ENCODE measurements around the gene QSOX2. TPM values are rescaled to one million over a fixed set of nuclear protein-coding genes. Genes with fewer than 3 reads are reported as not detected.

The QSOX2 gene
- total RNA-seq, 2 donors from 2014 or later = 8.8 to 22.7 TPM

- no peak overlapping the region for H3K27ac ChIP-seq
- no peak for TF ChIP-seq POLR2A (IDR thresholded peaks at IDR 0.05)
- no peak overlapping the region for H3K4me3 ChIP-seq
- peaks cover 81% of the 10 kb centered on the region for H3K4me1 ChIP-seq
- 79 to 85% methylated on average over 12 to 13 of the region's 13 CpGs for WGBS, 2 donors
- H3K9me3 ChIP-seq = no peaks in the 10 kb centered on the region
- H3K27me3 ChIP-seq = no peaks in the 10 kb centered on the region
- intact Hi-C loops (cut with DNase I) = no loop called here
- ATAC-seq (no peak), DNase-seq (no peak)
- H3K36me3 ChIP-seq (replicated peaks in 1 of 2; ENCODE audit: insufficient read depth in 1 of 2, low read depth in 2 of 2) = no peaks in the 10 kb centered on the region
Measured at GRCh38 chr9:136241542-136241941, 4.1 kb downstream of the QSOX2 start.

DNA sequence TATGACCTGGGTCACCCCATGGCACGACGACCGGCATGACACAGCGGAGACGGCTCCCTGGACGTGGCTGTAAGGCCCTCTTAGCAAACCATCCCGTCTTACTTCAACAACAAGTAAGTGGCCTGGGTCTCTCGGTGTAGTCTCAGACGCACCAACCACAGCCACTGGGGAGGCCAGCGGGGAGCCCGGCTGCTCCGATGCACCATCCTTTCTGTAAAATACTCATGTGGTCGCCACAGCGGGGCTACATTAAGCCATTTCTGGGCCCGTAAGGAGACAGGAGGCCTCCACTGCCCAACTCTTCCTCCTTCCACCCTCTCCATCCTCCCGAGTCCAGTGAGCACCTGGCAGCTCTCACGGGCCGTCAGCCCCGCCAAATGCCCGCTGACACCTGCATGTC lies 4.7 kb downstream of the QSOX2 start:
- WGBS, 2 donors = 82 to 87% methylated on average over 18 to 20 of the region's 20 CpGs
- Histone ChIP-seq H3K4me1 (peaks cover 75% of the 10 kb centered on the region), H3K27me3 (no peaks in the 10 kb centered on the region), H3K27ac (no peak overlapping the region), H3K4me3 (no peak overlapping the region), H3K36me3 (replicated peaks in 1 of 2; ENCODE audit: insufficient read depth in 1 of 2, low read depth in 2 of 2) (no peaks in the 10 kb centered on the region), H3K9me3 (no peaks in the 10 kb centered on the region)
- intact Hi-C loops (cut with DNase I) = no loop called here
- no peak for ATAC-seq
- no peak for TF ChIP-seq POLR2A (IDR thresholded peaks at IDR 0.05)
- no peak for DNase-seq

- Histone ChIP-seq H3K4me1 (peaks cover 73% of the 10 kb centered on the region), H3K27me3 (no peaks in the 10 kb centered on the region), H3K36me3 (replicated peaks in 1 of 2; ENCODE audit: insufficient read depth in 1 of 2, low read depth in 2 of 2) (peaks cover 0 to 4% of the 10 kb centered on the region in 2 donors), H3K27ac (peak overlapping the region in 1 of 4 donors; percentile 4), H3K4me3 (no peak overlapping the region), H3K9me3 (no peaks in the 10 kb centered on the region)
- no peak for DNase-seq
- intact Hi-C loops (cut with DNase I) = no loop called here
- no peak for ATAC-seq
- WGBS, 2 donors = 65 to 77% methylated on average over 2 of the region's 2 CpGs
- no peak for TF ChIP-seq POLR2A (IDR thresholded peaks at IDR 0.05)
- no peak for TF ChIP-seq CTCF (IDR thresholded peaks at IDR 0.05)
Measured at GRCh38 chr9:136239983-136240330, 5.7 kb downstream of the QSOX2 start.

- peak overlapping the region in 3 of 4 donors; percentile 4 to 22 (median 7) for H3K27ac ChIP-seq
- intact Hi-C loops (cut with DNase I) = no loop called here
- H3K4me1 ChIP-seq = peaks cover 67% of the 10 kb centered on the region
- no peaks in the 10 kb centered on the region for H3K27me3 ChIP-seq
- H3K4me3 ChIP-seq = no peak overlapping the region
- TF ChIP-seq CTCF (IDR thresholded peaks at IDR 0.05) = no peak
- no peak for TF ChIP-seq POLR2A (IDR thresholded peaks at IDR 0.05)
- peak in 3 of 4 donors; percentile 44 to 49 (median 47) for DNase-seq
- H3K9me3 ChIP-seq = no peaks in the 10 kb centered on the region
- ATAC-seq = peak; percentile 19
- WGBS, 2 donors = 56 to 64% methylated on average over 22 to 25 of the region's 25 CpGs
- peaks cover 0 to 4% of the 10 kb centered on the region in 2 donors for H3K36me3 ChIP-seq (replicated peaks in 1 of 2; ENCODE audit: insufficient read depth in 1 of 2, low read depth in 2 of 2)
Measured at GRCh38 chr9:136239135-136239982, 6.3 kb downstream of the QSOX2 start.

DNA sequence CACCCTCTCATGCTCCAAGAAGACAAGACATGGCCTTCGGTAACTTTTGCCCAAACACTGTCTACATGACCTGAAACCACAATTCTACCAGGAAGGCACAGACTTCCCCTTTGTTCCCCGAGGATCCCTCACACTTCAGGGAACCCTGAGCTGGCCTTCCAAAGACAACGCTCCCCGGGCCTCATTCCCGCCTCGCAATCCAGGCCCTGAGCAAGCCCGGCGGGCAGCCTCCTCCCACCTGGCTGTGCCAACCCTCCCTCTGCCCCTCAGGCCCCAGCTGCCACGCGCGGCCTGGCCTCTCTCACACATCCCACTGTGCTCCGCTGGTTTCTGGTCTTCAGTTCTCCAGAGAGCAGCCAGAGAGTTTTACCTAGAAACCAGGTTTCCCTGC lies 7.3 kb downstream of the QSOX2 start:
- no peak overlapping the region for H3K27ac ChIP-seq
- WGBS, 2 donors = 77 to 91% methylated on average over 12 of the region's 12 CpGs

More for the DNA sequence above, 7.3 kb downstream of the QSOX2 start:
- Histone ChIP-seq H3K36me3 (replicated peaks in 1 of 2; ENCODE audit: insufficient read depth in 1 of 2, low read depth in 2 of 2) (peaks cover 0 to 4% of the 10 kb centered on the region in 2 donors), H3K27me3 (no peaks in the 10 kb centered on the region), H3K4me3 (no peak overlapping the region), H3K9me3 (no peaks in the 10 kb centered on the region), H3K4me1 (peaks cover 57% of the 10 kb centered on the region)
- TF ChIP-seq CTCF (IDR thresholded peaks at IDR 0.05) (no peak), POLR2A (IDR thresholded peaks at IDR 0.05) (no peak)
- DNase-seq = no peak
- no peak for ATAC-seq
- intact Hi-C loops (cut with DNase I) = no loop called here

Measured in body of pancreas (tissue), 4 donors.